H1 (cell line): ENCODE results near the gene CFAP161. TPM values are rescaled to one million over a fixed set of nuclear protein-coding genes. Genes with fewer than 3 reads are reported as not detected.

Source experiments
- CTCF ChIA-PET: fragments of 300-600 bp; sonication (Branson Sonifier 250); formaldehyde crosslinking; loops from one replicate; lab custom pipeline; 2021; ENCODE audit not compliant: partially characterized antibody; lab: Charles Lee
- POLR2A ChIA-PET: fragments of 300-600 bp; sonication (Branson Sonifier 250); formaldehyde crosslinking; loops from one replicate; lab custom pipeline; 2021; ENCODE audit warnings: inconsistent platforms; ENCODE audit not compliant: partially characterized antibody; lab: Charles Lee
- DNase-seq, 2 experiments: peaks; one replicate each; pipeline versions ENCODE4 v3.0.0 to v3.0.0-alpha.2; 2010 to 2022; ENCODE audit warnings: low spot score in 2 of 2, low read depth in 1 of 2, mixed read lengths in 1 of 2
- FAIRE-seq: peaks from 2 replicates; lab custom pipeline; 2011; peaks lifted over from hg19 to GRCh38; lab: Jason Lieb, UNC
- H2AFZ ChIP-seq: 2 replicates; pipeline ENCODE4 v1.8.1; 2012; ENCODE audit warnings: low read length, inconsistent platforms
- H2AK5ac ChIP-seq: 2 replicates; pipeline ENCODE4 v1.6.1; 2013; ENCODE audit warnings: low read depth, low read length
- H2BK120ac ChIP-seq: replicated peaks from 2 replicates; pipeline ENCODE3; 2013; ENCODE audit warnings: low read depth, low read length, inconsistent platforms
- H2BK12ac ChIP-seq: 2 replicates; pipeline ENCODE4 v1.6.1; 2013; ENCODE audit warnings: low read depth, low read length
- H2BK15ac ChIP-seq: 2 replicates; pipeline ENCODE4 v1.6.1; 2013; ENCODE audit warnings: low read length
- H2BK20ac ChIP-seq: 2 replicates; pipeline ENCODE4 v1.6.1; 2013; ENCODE audit warnings: low read length
- H2BK5ac ChIP-seq: 2 replicates; pipeline ENCODE4 v1.6.1; 2013; ENCODE audit warnings: low read depth, low read length
- H3K14ac ChIP-seq: 2 replicates; pipeline ENCODE4 v1.6.1; 2013; ENCODE audit warnings: inconsistent platforms; ENCODE audit not compliant: insufficient read length
- H3K18ac ChIP-seq: 2 replicates; pipeline ENCODE4 v1.6.1; 2013; ENCODE audit warnings: low read length; ENCODE audit errors: extremely low read depth
- H3K23ac ChIP-seq: 2 replicates; pipeline ENCODE4 v1.6.1; 2013; ENCODE audit warnings: inconsistent platforms; ENCODE audit not compliant: insufficient read length
- H3K23me2 ChIP-seq: 2 replicates; pipeline ENCODE4 v1.6.1; 2013; ENCODE audit warnings: low read depth, low read length
- H3K27ac ChIP-seq: 2 replicates; pipeline ENCODE4 v1.6.1; 2011; ENCODE audit warnings: low read depth, low read length, inconsistent platforms
- H3K27me3 ChIP-seq, 4 experiments: replicated peaks in 1 of 4; 1 replicate in 1 of 4; 2 replicates in 3 of 4; pipeline versions ENCODE4 v1.6.1 to v1.8.1; 2011 to 2013; ENCODE audit warnings: low read length in 3 of 4, mild to moderate bottlenecking in 3 of 4, inconsistent platforms in 2 of 4, mixed read lengths in 2 of 4, moderate library complexity in 1 of 4; ENCODE audit not compliant: control insufficient read depth in 3 of 4, insufficient read depth in 3 of 4; ENCODE audit errors: extremely low read depth in 1 of 4
- H3K36me3 ChIP-seq, 4 experiments: 2 replicates each; pipeline versions ENCODE4 v1.6.1 to v1.8.1; 2011 to 2013; ENCODE audit warnings: mild to moderate bottlenecking in 4 of 4, low read length in 3 of 4, moderate library complexity in 2 of 4, control low read depth in 1 of 4, inconsistent platforms in 1 of 4; ENCODE audit not compliant: insufficient read depth in 4 of 4, control insufficient read depth in 2 of 4
- H3K4ac ChIP-seq: replicated peaks from 2 replicates; pipeline ENCODE3; 2013; ENCODE audit warnings: low read length, low read depth, mixed read lengths, inconsistent platforms; ENCODE audit not compliant: insufficient read length
- H3K4me1 ChIP-seq, 4 experiments: replicated peaks in 1 of 4; 1 replicate in 1 of 4; 2 replicates in 3 of 4; pipeline versions ENCODE4 v1.6.1 to v1.8.1; 2011 to 2013; ENCODE audit warnings: low read length in 3 of 4, inconsistent platforms in 2 of 4, mixed read lengths in 1 of 4; ENCODE audit not compliant: insufficient read depth in 4 of 4, control insufficient read depth in 3 of 4
- H3K4me2 ChIP-seq, 2 experiments: 2 replicates each; pipeline versions ENCODE4 v1.6.1 to v1.8.1; 2011 to 2013; ENCODE audit warnings: low read depth in 2 of 2, low read length in 2 of 2, control low read depth in 1 of 2, inconsistent platforms in 1 of 2, mild to moderate bottlenecking in 1 of 2; ENCODE audit not compliant: insufficient read depth in 1 of 2
- H3K4me3 ChIP-seq, 4 experiments: fragments of 200-600, 300-600 bp in 1 of 4; sonication (generic), shearing (Covaris generic), sonication (Bioruptor Twin) in 1 of 4; 2 replicates each; pipeline versions ENCODE4 v1.5.1 to v1.8.1; 2011 to 2016; ENCODE audit warnings: low read length in 4 of 4, low read depth in 3 of 4, control low read depth in 2 of 4, inconsistent platforms in 2 of 4, mild to moderate bottlenecking in 2 of 4, mixed read lengths in 1 of 4, moderate library complexity in 1 of 4; ENCODE audit not compliant: insufficient read depth in 2 of 4; ENCODE audit errors: extremely low read depth in 1 of 4
- H3K56ac ChIP-seq: replicated peaks from 2 replicates; pipeline ENCODE3; 2013; ENCODE audit warnings: low read depth, mild to moderate bottlenecking, mixed read lengths, low read length, inconsistent platforms; ENCODE audit not compliant: insufficient read length
- H3K79me1 ChIP-seq: 2 replicates; pipeline ENCODE4 v1.6.1; 2013; ENCODE audit warnings: low read depth, low read length, control low read depth
- H3K79me2 ChIP-seq, 2 experiments: 2 replicates each; pipeline versions ENCODE4 v1.6.1 to v1.8.1; 2012 to 2013; ENCODE audit warnings: low read length in 2 of 2, mild to moderate bottlenecking in 2 of 2, inconsistent platforms in 1 of 2; ENCODE audit not compliant: insufficient read depth in 2 of 2, control insufficient read depth in 1 of 2
- H3K9ac ChIP-seq, 4 experiments: replicated peaks in 1 of 4; 1 replicate in 1 of 4; 2 replicates in 3 of 4; pipeline versions ENCODE4 v1.6.1 to v1.8.1; 2011 to 2013; ENCODE audit warnings: low read depth in 3 of 4, low read length in 3 of 4, control low read depth in 2 of 4, mild to moderate bottlenecking in 2 of 4, moderate library complexity in 2 of 4, inconsistent platforms in 1 of 4; ENCODE audit errors: extremely low read depth in 1 of 4
- H3K9me3 ChIP-seq, 2 experiments: 2 replicates each; pipeline versions ENCODE4 v1.6.1 to v1.8.1; 2012 to 2013; ENCODE audit warnings: mild to moderate bottlenecking in 2 of 2, moderate library complexity in 2 of 2, control low read depth in 1 of 2, inconsistent platforms in 1 of 2, low read depth in 1 of 2, low read length in 1 of 2, mixed read lengths in 1 of 2; ENCODE audit not compliant: insufficient read depth in 2 of 2
- H4K20me1 ChIP-seq, 2 experiments: replicated peaks in 1 of 2; 2 replicates each; pipeline versions ENCODE3 to v1.8.1; 2011 to 2013; ENCODE audit warnings: inconsistent platforms in 2 of 2, low read length in 2 of 2, mild to moderate bottlenecking in 1 of 2; ENCODE audit not compliant: insufficient read depth in 2 of 2, control insufficient read depth in 1 of 2
- H4K5ac ChIP-seq: 2 replicates; pipeline ENCODE4 v1.6.1; 2013; ENCODE audit warnings: low read length, low read depth, mixed read lengths, inconsistent platforms; ENCODE audit not compliant: insufficient read length
- H4K8ac ChIP-seq: 2 replicates; pipeline ENCODE4 v1.8.0; 2013; ENCODE audit warnings: mild to moderate bottlenecking, moderate library complexity, low read length, inconsistent platforms; ENCODE audit not compliant: insufficient read depth; ENCODE audit errors: extremely low read depth
- H4K91ac ChIP-seq: replicated peaks from 2 replicates; pipeline ENCODE3; 2013; ENCODE audit warnings: low read length, mixed read lengths, inconsistent platforms; ENCODE audit not compliant: insufficient read length
- CREB1 ChIP-seq: IDR thresholded peaks from 2 replicates; pipeline ENCODE4 v1.6.1; 2012; ENCODE audit warnings: inconsistent platforms
- CTCF ChIP-seq, 3 experiments: IDR thresholded peaks; 1 replicate in 2 of 3; 2 replicates in 1 of 3; pipeline versions ENCODE4 v1.5.1 to v1.6.1; 2011; ENCODE audit warnings: low read length in 3 of 3, mild to moderate bottlenecking in 3 of 3, inconsistent platforms in 2 of 3, low read depth in 1 of 3, moderate library complexity in 1 of 3; ENCODE audit not compliant: insufficient read depth in 1 of 3; ENCODE audit errors: control extremely low read depth in 1 of 3
- EGR1 ChIP-seq: IDR thresholded peaks from 2 replicates; pipeline ENCODE4 v1.6.1; 2011; ENCODE audit warnings: low read depth, low read length, borderline replicate concordance
- HDAC6 ChIP-seq: IDR thresholded peaks from one replicate; pipeline ENCODE4 v1.7.1; 2012; ENCODE audit warnings: low read depth, mild to moderate bottlenecking, inconsistent platforms, low read length, moderate library complexity
- RAD21 ChIP-seq, 2 experiments: IDR thresholded peaks in 1 of 2; conservative IDR thresholded peaks in 1 of 2; 2 replicates each; pipeline ENCODE4 v1.6.1; 2011; ENCODE audit warnings: low read depth in 2 of 2, low read length in 2 of 2, improper control_type of control experiment in 1 of 2, inconsistent platforms in 1 of 2, mild to moderate bottlenecking in 1 of 2, moderate library complexity in 1 of 2
- RBBP5 ChIP-seq: IDR thresholded peaks from 2 replicates; pipeline ENCODE4 v1.7.1; 2012; ENCODE audit warnings: low read depth, mild to moderate bottlenecking, inconsistent platforms, low read length, moderate library complexity, borderline replicate concordance
- SIN3A ChIP-seq, 2 experiments: IDR thresholded peaks in 1 of 2; conservative IDR thresholded peaks in 1 of 2; 2 replicates each; pipeline ENCODE4 v1.6.1; 2011 to 2012; ENCODE audit warnings: low read length in 2 of 2, improper control_type of control experiment in 1 of 2, low read depth in 1 of 2, mild to moderate bottlenecking in 1 of 2
- WGBS, 2 experiments: shearing (Covaris generic) in 1 of 2; methylation state at CpG; one replicate each; pipeline versions ENCODE4 v1.1.6 to v1.1.7; 2013 to 2015; ENCODE audit warnings: low lambda C conversion rate in 2 of 2, mixed read lengths in 2 of 2, inconsistent platforms in 1 of 2, low coverage in 1 of 2, missing lambda C conversion rate in 1 of 2; ENCODE audit not compliant: insufficient replicate concordance in 2 of 2, insufficient coverage in 1 of 2, insufficient read length in 1 of 2; ENCODE audit errors: extremely low coverage in 1 of 2, missing lambda C conversion rate in 1 of 2; 5-methylcytosine and 5-hydroxymethylcytosine counted together
- polyA plus RNA-seq, 7 experiments: library from polyadenylated mRNA; depleted of rRNA in 3 of 7; stranded (reverse) in 5 of 7; unstranded in 2 of 7; fragments of >200 nt in 5 of 7; fragments of 200-250 nt in 2 of 7; gene quantifications; 1 replicate in 5 of 7; 2 replicates in 1 of 7; 4 replicates in 1 of 7; pipeline versions ENCODE4 v1.2.1 to v1.2.3, GENCODE V29; 2011 to 2013; ENCODE audit warnings: missing spikeins in 2 of 7, mixed read lengths in 2 of 7
- total RNA-seq: library from RNA; stranded (reverse); fragmentation: NEBNext Ultra II Directional; extraction: Animal tissue kit (Norgen Biotek cat#: 25700); gene quantifications from 2 replicates; pipeline ENCODE4 v1.2.1, GENCODE V29; 2021

Gene CFAP161
- total and polyA plus RNA-seq, 2 of the 8 experiments (the other 6 are each of a cell fraction or from before 2014, with no cell fraction given): 0.05 TPM; not detected in 1

DNA sequence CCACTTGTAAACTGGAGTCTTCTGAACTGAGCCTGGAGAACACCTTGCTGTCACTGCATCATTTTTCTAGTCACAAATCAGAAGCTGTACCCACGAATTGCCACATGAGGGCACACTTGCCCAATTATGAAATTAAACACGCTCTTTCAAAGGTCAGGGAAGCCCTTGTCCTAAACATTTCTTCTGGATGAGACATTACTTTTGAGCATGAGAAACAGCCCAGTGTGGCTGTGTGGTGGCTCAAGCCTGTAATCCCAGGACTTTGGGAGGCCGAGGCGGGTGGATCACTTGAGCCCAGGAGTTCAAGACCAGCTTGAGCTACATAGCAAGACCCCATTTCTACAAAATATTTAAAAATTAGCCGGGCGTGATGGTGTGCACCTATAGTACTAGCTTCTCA, 27.5 kb upstream of the CFAP161 start:
- no peaks in the 10 kb centered on the region for H4K20me1 ChIP-seq
- H3K9me3 ChIP-seq: no peaks in the 10 kb centered on the region
- FAIRE-seq: peak; percentile 87
- TF ChIP-seq SIN3A (conservative IDR thresholded peaks at IDR 0.05 in 1 of 2, IDR thresholded peaks at IDR 0.05 in 1 of 2; ENCODE audit: low read depth in 1 of 2, low read length in 2 of 2) (no peak), CREB1 (no peak), EGR1 (no peak), RAD21 (IDR thresholded peaks at IDR 0.05 in 1 of 2, conservative IDR thresholded peaks at IDR 0.05 in 1 of 2; ENCODE audit: low read depth in 2 of 2, low read length in 2 of 2) (peak; percentile 83 to 85), CTCF (IDR thresholded peaks at IDR 0.05; ENCODE audit: control extremely low read depth in 1 of 3, insufficient read depth in 1 of 3, low read depth in 1 of 3, low read length in 3 of 3) (peak in 2 of 3 experiments; percentile 70 to 79; a peak in 3 of 4 replicates), HDAC6 (no peak), RBBP5 (no peak)
- ChIA-PET CTCF (interaction anchor here (0.7 to 13.6 kb wide), 25 partner anchors 10 to 584 kb away, joined by 3 to 262 read pairs (median 3); no protein-coding TSS in a partner anchor), POLR2A (interaction anchor here (1.2 kb wide), 1 partner anchor 104 kb away, joined by 4 read pairs; no protein-coding TSS in a partner anchor)
- H2AFZ ChIP-seq: no peak overlapping the region
- no peak overlapping the region for H3K4me2 ChIP-seq
- no peak overlapping the region for H3K9ac ChIP-seq
- H2BK12ac ChIP-seq: no peak overlapping the region
- no peaks in the 10 kb centered on the region for H3K23me2 ChIP-seq
- no peak overlapping the region for H2BK120ac ChIP-seq
- no peak overlapping the region for H3K14ac ChIP-seq
- DNase-seq: peak; percentile 9 to 56
- 51% methylated on average over 6 of the region's 6 CpGs; no CpG with 5 or more reads in 1 of the 2 experiments for WGBS, 2 experiments
- H2BK20ac ChIP-seq: no peak overlapping the region
- H3K4me1 ChIP-seq: no peaks in the 10 kb centered on the region
- H3K36me3 ChIP-seq: no peaks in the 10 kb centered on the region
- H2AK5ac ChIP-seq: no peak overlapping the region
- H4K91ac ChIP-seq: no peak overlapping the region
- H4K8ac ChIP-seq: no peak overlapping the region
- H3K4ac ChIP-seq: no peak overlapping the region
- H2BK5ac ChIP-seq: no peak overlapping the region
- H3K23ac ChIP-seq: no peak overlapping the region
- H3K27me3 ChIP-seq: no peaks in the 10 kb centered on the region
- no peak overlapping the region for H3K27ac ChIP-seq
- no peak overlapping the region for H3K4me3 ChIP-seq
- H3K79me1 ChIP-seq: no peaks in the 10 kb centered on the region
- H3K79me2 ChIP-seq: no peaks in the 10 kb centered on the region
- no peak overlapping the region for H3K56ac ChIP-seq
- no peak overlapping the region for H3K18ac ChIP-seq
- H4K5ac ChIP-seq: no peak overlapping the region
- no peak overlapping the region for H2BK15ac ChIP-seq
